Renal cortex interstitium (tissue), 11 donors: ENCODE results near the gene CHCHD3. TPM values are rescaled to one million over a fixed set of nuclear protein-coding genes. Genes with fewer than 3 reads are reported as not detected.
"Not testable (repeated sequence)": the region's sequence is repeated elsewhere in the genome, so short reads cannot be mapped to it uniquely, and the experiment has no call there.

Source experiments
- DNase-seq, 11 donors: peaks; one replicate each; pipeline ENCODE4 v3.0.0-alpha.2; 2013; ENCODE audit warnings: low read depth in 9 of 11, low spot score in 4 of 11; ENCODE audit errors: extremely low read depth in 1 of 11
- polyA plus RNA-seq, 3 donors: library from polyadenylated mRNA; unstranded; fragments of 120-200 nt; gene quantifications; one replicate each; pipeline ENCODE4 v1.2.1, GENCODE V29; 2013; ENCODE audit not compliant: insufficient read length in 3 of 3

The CHCHD3 gene
- polyA plus RNA-seq, 3 donors: 68.7 to 93.4 (median 86.2) TPM

DNA sequence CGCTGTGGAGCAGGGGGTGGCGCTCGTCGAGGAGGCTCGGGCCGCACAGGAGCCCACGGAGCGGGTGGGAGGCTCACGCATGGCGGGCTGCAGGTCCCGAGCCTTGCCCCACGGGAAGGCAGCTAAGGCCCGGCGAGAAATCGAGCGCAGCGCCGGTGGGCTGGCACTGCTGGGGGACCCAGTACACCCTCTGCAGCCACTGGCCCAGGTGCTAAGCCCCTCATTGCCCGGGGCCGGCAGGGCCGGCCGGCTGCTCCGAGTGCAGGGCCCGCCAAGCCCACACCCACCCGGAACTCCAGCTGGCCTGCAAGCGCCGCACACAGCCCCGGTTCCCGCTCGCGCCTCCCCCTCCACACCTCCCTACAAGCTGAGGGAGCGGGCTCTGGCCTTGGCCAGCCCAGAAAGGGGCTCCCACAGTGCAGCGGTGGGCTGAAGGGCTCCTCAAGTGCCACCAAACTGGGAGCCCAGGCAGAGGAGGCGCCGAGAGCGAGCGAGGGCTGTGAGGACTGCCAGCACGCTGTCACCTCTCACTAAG is 183.2 kb downstream of the CHCHD3 start:
- DNase-seq: not testable (repeated sequence)

DNA sequence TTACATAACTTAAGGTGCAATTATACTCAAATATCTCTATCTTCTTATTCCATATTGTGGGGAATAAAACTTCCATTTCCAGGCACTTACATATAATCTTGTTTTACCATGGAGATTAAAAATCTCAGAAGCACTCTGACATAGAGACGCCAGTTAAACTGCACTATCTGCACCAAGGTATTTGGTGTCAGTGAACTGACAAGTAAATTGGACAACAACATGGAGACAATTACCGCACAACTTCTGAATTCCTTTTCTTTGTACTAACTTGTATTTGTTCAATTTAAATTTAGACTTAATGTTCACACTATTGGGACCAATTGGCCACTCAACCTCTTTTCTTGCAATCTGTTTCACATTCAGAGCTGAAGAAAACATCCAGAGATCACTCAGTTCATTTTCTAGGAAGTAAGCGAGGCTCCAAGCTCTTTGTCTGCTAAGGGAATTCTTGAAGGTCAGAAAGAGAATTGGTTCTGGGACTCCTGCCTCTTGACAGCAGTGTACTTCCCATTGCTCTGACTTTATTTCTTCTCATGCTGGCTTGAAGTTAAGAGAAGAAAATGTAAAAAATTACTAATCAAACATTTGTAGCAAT is 184.7 kb downstream of the CHCHD3 start:
- DNase-seq: no peak

DNA sequence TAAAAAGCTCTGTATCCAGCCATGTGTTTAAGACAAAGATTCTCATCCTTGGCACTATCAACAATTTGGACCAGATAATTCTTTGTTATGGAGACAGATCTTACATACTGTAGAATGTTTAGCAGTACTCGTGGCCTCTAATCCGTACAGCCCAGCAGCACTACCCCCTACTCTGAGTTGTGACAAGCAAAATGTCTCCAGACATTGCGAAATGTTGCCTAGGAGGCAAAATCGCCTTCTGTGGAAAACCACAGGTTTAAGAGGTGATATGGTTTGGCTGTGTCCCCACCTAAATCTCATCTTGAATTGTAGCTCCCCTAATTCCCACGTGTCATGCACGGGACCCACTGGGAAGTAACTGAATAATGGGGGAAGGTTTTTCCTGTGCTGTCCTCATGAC is 186.7 kb downstream of the CHCHD3 start:
- DNase-seq: no peak

DNA sequence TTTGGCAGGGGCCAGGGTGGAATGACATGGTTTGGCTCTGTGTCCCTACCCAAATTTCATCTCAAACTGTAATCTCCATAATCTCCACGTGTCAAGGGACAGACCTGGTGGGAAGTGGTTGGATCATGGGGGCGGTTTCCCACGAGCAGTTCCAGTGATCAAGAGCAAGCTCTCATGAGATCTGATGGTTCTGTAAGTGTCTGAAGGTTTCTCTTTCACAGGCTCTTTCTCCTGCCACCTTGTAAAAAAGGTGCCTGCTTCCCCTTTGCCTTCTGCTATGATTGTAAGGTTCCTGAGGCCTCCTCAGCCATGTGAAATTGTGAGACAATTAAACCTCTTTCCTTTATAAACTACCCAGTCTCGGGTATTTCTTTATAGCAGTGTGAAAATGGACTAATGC is 188.3 kb downstream of the CHCHD3 start:
- no peak for DNase-seq

DNA sequence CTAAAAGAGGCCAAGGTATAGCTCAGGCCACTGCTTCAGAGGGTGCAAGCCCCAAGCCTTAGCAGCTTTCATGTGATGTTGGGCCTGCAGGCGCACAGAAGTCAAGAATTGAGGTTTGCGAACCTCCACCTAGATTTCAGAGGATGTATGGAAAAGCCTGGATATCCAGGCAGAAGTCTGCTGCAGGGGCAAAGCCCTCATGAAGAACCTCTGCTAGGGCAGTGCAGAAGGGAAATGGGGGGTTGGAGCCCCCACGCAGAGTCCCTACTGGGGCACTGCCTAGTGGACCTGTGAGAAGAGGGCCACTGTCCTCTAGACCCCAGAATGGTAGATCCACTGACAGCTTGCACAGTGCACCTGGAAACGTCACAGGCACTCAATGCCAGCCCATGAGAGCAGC is 189.1 kb downstream of the CHCHD3 start:
- DNase-seq: not testable (repeated sequence)

DNA sequence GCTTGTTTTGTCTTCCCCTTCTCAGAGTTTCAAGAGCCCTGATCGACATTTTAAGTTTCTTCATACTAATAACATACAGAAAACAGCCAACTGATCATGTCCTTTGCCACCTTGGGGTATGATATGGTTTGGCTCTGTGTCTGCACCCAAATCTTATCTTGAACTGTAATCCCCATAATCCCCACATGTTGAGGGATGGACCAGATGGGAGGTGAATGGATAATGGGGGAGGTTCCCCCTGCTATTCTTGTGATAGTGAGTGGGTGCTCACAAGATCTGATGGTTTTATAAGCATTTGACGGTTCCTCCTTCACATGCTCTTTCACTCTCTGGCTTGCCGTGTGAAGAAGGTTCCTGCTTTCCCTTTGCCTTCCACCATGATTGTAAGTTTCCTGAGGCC is 190.3 kb downstream of the CHCHD3 start:
- no peak for DNase-seq

DNA sequence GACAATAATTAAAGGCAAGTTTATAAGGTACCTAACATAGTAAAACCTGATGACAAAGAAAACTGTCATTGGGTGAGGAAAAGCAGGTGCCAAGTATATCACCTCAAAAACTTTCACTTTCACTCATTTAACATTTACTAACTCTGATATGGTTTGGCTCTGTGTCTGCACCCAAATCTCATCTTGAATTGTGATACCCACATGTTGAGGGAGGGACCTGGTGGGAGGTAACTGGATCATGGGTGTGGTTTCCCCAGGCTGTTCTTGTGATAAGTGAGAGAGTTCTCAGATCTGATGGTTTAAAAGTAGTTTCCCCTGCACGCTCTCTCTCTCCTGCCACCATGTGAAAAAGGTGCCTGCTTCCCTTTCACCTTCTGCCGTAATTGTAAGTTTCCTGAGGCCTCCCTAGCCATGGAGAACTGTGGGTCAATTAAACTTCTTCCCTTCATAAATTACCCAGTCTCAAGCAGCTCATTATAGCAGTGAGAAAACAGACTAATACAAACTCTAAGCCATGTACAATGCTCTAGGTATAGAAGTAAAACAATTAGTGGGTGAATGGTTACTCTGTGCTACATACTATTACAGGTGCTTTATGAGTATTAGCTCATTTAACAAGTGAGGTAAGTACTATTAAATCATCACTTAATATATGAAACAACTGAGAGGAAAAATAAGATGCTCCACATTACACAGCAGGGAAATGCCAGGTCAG is 199.0 kb downstream of the CHCHD3 start:
- no peak for DNase-seq

DNA sequence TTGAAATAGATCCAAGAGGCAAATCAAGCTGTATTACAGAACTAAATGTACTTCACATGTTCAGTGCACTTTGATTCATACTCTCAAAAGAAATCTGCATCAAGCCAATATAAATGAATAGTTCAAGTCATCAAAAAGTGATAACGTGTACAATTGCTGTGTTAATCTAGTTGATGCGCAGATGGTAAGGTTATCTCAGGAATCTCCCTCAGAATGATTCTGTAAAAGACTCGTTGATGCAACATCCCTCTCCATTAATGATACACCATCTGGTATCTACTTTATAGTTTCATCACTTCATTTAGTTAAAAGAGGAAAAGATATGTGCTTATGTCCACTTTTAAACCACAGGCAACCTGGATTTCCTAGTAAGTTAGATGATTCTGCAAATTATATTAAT is 200.6 kb downstream of the CHCHD3 start:
- DNase-seq: no peak

DNA sequence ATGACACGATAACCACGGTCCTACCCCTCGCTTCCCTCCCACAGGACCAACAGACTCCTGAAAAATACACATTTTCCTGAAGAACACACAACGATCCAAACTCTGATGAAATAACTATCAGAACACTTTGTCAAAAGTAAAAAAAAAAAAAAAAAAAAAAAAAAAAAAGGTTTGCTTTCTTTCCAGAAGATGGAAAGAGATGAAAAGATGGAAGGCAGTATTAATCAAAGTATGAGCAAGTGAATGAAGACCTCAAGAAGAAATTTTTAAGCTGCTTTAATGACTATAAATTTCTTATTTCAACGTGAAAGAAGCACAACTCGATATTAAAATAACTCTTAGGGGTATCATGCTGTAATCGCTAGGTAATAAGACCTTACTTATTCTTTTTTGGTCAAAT is 202.3 kb downstream of the CHCHD3 start:
- DNase-seq: no peak

DNA sequence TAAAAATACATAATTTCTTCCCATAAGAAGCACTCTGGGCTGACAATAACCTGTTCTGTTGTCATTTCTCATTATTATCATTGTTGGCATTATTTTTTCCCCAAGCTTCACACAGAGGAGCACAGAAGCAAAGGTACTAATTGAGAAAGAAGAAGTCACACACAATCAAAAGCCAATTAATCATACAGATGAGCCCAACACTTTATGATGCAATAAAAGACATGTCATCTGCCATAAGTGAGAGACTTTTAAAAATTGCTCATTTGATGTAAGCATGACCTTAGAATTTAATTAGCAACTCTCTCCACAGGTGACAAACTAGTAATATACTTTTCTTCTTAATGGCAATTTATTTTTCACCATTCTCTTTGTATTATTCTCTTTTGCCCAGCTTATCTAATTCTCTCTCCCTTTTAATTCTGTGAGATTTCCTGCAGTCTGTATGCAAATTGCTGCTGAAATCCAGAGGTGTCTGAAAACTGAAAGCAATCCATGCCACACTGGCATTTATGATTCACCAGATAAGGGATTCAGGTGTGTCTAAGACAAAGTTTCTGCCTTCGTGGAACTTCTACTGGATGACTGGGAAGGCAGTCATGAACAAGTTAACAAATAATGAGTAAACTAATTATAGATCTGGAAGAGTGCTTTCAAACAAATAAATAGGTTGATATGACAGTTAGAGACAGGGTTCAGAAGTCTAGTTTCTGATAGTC is 203.5 kb downstream of the CHCHD3 start:
- no peak for DNase-seq

DNA sequence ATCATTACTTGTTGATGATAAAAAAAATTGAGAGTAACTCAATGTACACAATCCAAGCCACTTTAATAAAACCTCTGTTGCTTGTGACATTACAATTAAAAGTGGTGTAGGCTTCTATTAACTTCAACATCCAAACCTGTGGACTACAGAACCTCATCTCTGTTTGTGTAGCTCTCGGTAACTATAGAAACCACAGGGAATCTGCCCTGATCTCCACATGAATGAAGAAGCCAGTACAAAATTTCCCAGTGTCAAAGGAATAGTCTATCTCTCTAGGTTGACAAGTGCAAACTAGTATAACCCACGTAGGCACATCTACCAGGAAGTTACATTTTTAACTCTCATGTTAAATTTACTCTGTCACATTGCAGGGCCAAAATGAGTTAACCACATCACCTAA is 204.3 kb downstream of the CHCHD3 start:
- peak in 3 of 11 donors; percentile 17 to 27 (median 18) for DNase-seq

DNA sequence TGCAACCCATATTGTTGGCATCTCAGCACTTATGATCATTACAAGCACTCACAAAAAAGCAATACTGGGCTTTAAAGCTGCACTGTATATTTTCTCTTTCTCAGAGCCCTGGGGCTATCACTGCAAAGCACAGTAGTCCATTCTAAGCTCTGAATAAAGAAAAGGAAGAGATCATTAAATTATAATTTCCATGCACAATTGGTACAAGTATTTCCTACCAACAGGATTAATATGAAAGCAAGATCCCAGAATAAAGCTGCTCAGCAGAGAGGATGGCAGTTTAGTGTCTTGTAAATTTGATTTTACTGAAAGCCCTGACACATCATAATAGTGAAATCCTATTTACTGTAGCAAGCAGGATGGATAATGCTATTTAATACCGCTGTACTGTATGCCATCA is 205.3 kb downstream of the CHCHD3 start:
- DNase-seq: no peak

DNA sequence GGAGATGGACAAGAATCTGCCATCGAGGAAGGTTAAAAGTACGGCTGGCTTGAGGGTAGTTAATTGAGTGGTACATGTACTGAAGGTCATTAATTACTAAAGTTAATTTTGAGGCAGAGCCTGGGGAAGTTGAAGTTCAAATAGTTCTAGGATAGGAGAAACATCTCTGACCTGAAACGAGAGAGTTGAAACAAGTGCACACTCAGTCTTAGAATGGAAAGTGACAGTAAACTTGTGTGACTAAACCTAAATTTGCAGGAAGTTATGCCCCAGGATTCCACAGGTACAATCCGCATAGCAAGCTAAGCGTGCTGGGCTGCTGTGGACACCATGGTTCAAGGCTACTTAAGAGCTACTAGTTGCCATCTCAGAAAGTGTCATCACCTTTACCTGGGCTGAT is 209.9 kb downstream of the CHCHD3 start:
- no peak for DNase-seq

DNA sequence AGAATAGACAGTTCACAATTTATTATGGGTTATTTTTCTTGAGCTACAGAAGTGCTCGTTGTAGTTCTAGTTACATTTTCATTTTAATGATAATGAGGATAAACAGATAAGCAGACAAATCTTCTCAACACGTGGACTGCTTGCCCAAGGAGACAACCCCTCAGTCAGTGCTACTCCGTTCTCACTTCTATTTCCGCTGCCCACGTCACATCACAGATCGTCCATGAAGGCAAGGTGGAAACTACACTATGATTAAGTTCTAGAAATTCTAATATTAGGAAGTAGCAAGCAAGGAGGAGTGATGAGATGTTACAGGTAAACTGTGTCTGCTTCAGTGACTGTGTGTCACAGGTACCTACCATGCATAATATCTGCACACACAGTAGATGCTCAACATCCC is 210.5 kb downstream of the CHCHD3 start:
- no peak for DNase-seq

DNA sequence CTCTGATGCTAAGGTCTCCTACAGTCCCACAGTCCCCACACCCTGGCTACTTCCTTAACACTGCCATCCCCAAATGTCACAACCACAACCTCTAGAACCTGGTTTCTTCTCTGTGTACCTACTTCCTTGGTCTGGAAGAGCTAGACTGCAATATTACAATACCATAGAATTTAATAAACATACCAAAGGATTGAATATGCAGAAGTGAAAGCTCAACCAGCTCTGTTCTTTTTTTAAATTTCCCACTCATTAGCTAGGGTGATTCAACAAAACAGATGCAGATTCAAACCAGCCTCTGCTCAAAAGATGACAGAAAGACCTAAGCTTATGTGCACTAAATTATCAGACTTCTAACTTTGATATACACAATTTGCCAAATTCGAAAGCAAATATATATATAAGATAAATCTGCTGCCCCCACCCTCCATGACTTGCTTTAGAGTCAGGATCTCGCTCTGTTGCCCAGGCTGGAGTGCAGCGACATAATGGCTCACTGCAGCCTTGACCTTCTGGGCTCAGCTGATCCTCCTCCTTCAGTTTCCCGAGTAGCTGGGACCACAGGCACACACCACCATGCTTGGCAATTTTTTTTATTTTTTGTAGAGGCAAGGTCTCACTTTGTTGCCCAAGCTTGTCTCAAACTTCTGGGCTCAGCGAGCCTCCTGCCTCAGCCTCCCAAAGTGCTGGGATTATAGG is 212.6 kb downstream of the CHCHD3 start:
- no peak for DNase-seq

DNA sequence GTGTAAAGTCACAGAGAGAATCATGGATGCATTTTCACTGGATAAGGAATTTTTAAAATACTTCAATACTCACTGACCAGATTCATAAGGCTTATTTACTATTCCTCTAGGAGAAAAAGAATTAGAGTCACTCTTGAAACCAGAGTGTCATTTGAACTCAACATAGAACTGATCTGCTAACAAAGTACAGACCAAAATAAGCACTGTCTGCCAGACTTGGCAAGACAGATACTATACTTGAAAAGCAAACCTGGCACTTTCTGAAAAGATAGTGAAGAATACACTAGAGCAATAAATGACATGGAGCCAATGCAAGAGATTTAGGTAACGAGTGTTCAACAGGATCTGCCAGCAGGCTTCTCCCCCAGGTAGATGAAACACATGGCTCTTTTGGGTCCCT is 215.3 kb downstream of the CHCHD3 start:
- DNase-seq: no peak

DNA sequence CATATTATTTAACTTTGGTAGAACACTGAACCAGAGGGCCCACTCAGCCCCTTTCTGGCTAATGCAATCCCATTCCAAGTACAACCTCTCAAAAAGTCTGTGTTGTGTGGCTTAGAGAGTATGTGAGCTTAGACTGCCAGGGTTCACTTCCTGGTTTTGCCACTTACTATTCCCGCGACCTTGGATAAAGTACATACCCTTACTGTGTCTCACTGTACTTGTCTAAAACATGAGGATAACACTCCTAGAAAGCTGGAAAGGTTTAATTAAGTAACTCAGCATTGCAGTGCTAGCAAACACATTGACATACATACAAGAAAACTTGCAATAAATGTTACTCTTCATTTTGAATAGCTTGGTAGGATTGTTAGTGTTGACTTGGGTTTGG is 215.8 kb downstream of the CHCHD3 start:
- no peak for DNase-seq

DNA sequence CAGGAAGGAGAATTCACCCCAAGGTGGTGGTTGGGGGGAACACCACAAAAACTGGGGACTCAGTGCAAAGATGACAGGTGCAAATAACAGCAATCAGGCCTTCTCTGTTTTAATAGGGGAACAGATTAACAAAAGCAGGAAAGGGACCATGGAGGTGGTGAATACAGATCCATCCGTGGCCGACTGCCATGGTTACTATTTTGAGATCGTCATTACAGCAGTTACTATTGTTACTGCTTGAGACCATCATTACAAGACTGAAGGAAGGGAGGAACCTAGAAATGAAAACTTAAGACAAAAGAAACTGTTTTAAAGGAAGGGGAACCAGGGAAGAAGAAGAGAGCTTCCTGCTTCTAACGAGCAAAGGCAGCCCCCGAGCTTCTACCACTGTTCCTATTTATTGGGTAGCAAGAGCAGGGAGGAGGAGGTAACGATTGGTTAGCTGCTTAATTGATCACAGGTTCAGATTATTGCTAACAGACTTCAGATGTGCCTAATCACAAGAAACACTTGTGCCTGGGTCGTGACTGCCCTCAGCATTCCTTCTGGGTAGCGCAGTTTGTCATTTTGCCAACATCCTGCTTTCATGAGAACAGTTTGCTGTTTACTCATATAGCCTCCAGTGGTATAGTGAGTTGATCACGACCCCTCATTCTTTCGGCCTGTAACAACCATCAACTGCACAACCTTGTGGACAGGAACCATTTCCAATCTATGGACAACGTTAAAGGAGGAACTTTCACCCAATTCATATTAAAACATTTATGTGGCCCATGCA is 216.3 kb downstream of the CHCHD3 start:
- DNase-seq: peak in 2 of 11 donors; percentile 14 to 23
